ENCODE data around the gene MORN5. TPM values are rescaled to one million over a fixed set of nuclear protein-coding genes. Genes with fewer than 3 reads are reported as not detected.

The MORN5 gene
- total and polyA plus RNA-seq, 10 of the 15 experiments (the other 5 are each of a cell fraction or from before 2014, with no cell fraction given): not detected

DNA sequence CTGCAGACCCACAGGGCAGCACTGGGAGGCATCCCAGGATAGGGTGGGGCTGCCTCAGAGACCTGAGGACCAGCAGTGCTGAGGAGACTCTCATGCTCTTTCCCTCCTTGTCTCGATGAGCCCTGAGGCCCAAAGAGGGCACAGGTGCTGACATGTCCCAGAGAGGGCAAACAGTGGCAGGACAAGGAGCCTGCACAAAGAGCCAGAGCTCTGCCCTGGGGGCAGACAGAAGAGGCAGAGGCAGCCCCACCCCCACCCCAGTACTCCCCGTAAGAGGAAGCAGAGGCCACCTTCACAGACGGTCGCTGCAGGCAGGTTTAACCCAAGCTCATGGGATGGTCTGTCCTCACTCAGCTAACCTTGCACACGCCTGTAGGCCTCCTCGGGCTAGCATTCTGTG is 37.2 kb upstream of the MORN5 start:
- in situ Hi-C loops (cut with MboI) (loop anchor here (5.0 to 10.0 kb wide), 3 partner anchors 230 to 690 kb away; no protein-coding TSS in a partner anchor), intact Hi-C loops (cut with micrococcal nuclease; ENCODE audit: unreplicated experiment) (loop anchor here (10.0 kb wide), 1 partner anchor 578 kb away; no protein-coding TSS in a partner anchor)
- no peak overlapping the region for H2AFZ ChIP-seq (ENCODE audit: control insufficient read depth, low read depth, low read length)
- no peak overlapping the region for H3K4me3 ChIP-seq
- ChIA-PET CTCF (interaction anchor here (0.6 to 11.7 kb wide), 19 partner anchors 10 to 686 kb away, joined by 3 to 190 read pairs (median 4); partner anchors contain the start of genes MORN5 and NDUFA8), RAD21 (ENCODE audit: unreplicated experiment) (interaction anchor here (1.2 to 7.6 kb wide), 3 partner anchors 24 to 230 kb away, joined by 3 to 76 read pairs (median 3); no protein-coding TSS in a partner anchor), POLR2A (interaction anchor here (0.7 kb wide), 1 partner anchor 142 kb away, joined by 6 read pairs; the partner anchor contains the start of genes MRRF and RBM18), SMC1A (ENCODE audit: uncharacterized antibody, unreplicated experiment) (interaction anchor here (0.6 to 4.4 kb wide), 6 partner anchors 13 to 233 kb away, joined by 3 to 41 read pairs (median 4); no protein-coding TSS in a partner anchor)
- no peaks in the 10 kb centered on the region; the same call in 1 of the 3 replicates for H3K9me3 ChIP-seq (replicated peaks; ENCODE audit: control insufficient read depth, insufficient read depth, low read length)
- 29% methylated on average over 6 of the region's 6 CpGs for WGBS (ENCODE audit: insufficient coverage, insufficient replicate concordance, low lambda C conversion rate, missing lambda C conversion rate)
- no TSS peak for BruUV-seq (replicated peaks)
- H3K9ac ChIP-seq (ENCODE audit: control insufficient read depth, insufficient read depth, low read length): no peak overlapping the region
- peaks cover 2 to 10% of the 10 kb centered on the region in 2 experiments; a peak in 2 of 4 replicates for H3K27me3 ChIP-seq (replicated peaks in 1 of 2; ENCODE audit: control insufficient read depth in 2 of 2, insufficient read depth in 2 of 2, low read length in 1 of 2)
- ATAC-seq (no peak), DNase-seq (ENCODE audit: low read depth, low spot score) (no peak), FAIRE-seq (no peak)
- H3K27ac ChIP-seq (ENCODE audit: control insufficient read depth, insufficient read depth): no peak overlapping the region
- no peak overlapping the region for H3K4me2 ChIP-seq (ENCODE audit: control insufficient read depth, insufficient read depth)
- H4K20me1 ChIP-seq (ENCODE audit: control insufficient read depth, insufficient read depth): no peaks in the 10 kb centered on the region; the same call in 1 of the 2 replicates
- TF ChIP-seq EGR1 (IDR thresholded peaks at IDR 0.05; ENCODE audit: borderline replicate concordance in 1 of 2, low read depth in 2 of 2, low read length in 2 of 2) (no peak), KAT2A (conservative IDR thresholded peaks at IDR 0.05; ENCODE audit: control insufficient read depth, low read depth, low read length) (no peak), PAX5 (IDR thresholded peaks at IDR 0.05; ENCODE audit: borderline replicate concordance, low read depth, low read length) (no peak), ZNF207 (IDR thresholded peaks at IDR 0.05; ENCODE audit: borderline replicate concordance) (no peak), ZNF24 (IDR thresholded peaks at IDR 0.05) (no peak), POLR2AphosphoS5 (IDR thresholded peaks at IDR 0.05; ENCODE audit: low read length) (no peak)
- TF ChIP-seq, protein P1, sequence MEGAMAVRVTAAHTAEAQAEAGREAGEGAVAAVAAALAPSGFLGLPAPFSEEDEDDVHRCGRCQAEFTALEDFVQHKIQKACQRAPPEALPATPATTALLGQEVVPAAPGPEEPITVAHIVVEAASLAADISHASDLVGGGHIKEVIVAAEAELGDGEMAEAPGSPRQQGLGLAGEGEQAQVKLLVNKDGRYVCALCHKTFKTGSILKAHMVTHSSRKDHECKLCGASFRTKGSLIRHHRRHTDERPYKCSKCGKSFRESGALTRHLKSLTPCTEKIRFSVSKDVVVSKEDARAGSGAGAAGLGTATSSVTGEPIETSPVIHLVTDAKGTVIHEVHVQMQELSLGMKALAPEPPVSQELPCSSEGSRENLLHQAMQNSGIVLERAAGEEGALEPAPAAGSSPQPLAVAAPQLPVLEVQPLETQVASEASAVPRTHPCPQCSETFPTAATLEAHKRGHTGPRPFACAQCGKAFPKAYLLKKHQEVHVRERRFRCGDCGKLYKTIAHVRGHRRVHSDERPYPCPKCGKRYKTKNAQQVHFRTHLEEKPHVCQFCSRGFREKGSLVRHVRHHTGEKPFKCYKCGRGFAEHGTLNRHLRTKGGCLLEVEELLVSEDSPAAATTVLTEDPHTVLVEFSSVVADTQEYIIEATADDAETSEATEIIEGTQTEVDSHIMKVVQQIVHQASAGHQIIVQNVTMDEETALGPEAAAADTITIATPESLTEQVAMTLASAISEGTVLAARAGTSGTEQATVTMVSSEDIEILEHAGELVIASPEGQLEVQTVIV (IDR thresholded peaks at IDR 0.05; ENCODE audit: borderline replicate concordance, partially characterized antibody): no peak
- TF ChIP-seq, protein P2, sequence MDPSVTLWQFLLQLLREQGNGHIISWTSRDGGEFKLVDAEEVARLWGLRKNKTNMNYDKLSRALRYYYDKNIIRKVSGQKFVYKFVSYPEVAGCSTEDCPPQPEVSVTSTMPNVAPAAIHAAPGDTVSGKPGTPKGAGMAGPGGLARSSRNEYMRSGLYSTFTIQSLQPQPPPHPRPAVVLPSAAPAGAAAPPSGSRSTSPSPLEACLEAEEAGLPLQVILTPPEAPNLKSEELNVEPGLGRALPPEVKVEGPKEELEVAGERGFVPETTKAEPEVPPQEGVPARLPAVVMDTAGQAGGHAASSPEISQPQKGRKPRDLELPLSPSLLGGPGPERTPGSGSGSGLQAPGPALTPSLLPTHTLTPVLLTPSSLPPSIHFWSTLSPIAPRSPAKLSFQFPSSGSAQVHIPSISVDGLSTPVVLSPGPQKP (IDR thresholded peaks at IDR 0.05; ENCODE audit: low read depth, low read length): no peak
- TF ChIP-seq, protein P3, sequence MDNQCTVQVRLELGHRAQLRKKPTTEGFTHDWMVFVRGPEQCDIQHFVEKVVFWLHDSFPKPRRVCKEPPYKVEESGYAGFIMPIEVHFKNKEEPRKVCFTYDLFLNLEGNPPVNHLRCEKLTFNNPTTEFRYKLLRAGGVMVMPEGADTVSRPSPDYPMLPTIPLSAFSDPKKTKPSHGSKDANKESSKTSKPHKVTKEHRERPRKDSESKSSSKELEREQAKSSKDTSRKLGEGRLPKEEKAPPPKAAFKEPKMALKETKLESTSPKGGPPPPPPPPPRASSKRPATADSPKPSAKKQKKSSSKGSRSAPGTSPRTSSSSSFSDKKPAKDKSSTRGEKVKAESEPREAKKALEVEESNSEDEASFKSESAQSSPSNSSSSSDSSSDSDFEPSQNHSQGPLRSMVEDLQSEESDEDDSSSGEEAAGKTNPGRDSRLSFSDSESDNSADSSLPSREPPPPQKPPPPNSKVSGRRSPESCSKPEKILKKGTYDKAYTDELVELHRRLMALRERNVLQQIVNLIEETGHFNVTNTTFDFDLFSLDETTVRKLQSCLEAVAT (IDR thresholded peaks at IDR 0.05): no peak
- TF ChIP-seq, protein P4, sequence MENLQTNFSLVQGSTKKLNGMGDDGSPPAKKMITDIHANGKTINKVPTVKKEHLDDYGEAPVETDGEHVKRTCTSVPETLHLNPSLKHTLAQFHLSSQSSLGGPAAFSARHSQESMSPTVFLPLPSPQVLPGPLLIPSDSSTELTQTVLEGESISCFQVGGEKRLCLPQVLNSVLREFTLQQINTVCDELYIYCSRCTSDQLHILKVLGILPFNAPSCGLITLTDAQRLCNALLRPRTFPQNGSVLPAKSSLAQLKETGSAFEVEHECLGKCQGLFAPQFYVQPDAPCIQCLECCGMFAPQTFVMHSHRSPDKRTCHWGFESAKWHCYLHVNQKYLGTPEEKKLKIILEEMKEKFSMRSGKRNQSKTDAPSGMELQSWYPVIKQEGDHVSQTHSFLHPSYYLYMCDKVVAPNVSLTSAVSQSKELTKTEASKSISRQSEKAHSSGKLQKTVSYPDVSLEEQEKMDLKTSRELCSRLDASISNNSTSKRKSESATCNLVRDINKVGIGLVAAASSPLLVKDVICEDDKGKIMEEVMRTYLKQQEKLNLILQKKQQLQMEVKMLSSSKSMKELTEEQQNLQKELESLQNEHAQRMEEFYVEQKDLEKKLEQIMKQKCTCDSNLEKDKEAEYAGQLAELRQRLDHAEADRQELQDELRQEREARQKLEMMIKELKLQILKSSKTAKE (IDR thresholded peaks at IDR 0.05; ENCODE audit: low read depth, poor library complexity, severe bottlenecking): no peak
- H3K79me2 ChIP-seq (ENCODE audit: control insufficient read depth, insufficient read depth, low read length): no peaks in the 10 kb centered on the region
- H3K4me1 ChIP-seq (ENCODE audit: control insufficient read depth, insufficient read depth, low read length): no peaks in the 10 kb centered on the region
- H3K36me3 ChIP-seq (ENCODE audit: control insufficient read depth in 2 of 2, insufficient read depth in 2 of 2, low read length in 1 of 2): no peaks in the 10 kb centered on the region

Data from GM12878 (cell line).